Hepatocyte (in vitro differentiated cells): Measurements from ENCODE around the gene ADCY4.

Experiments
- EZH2 ChIP-seq: fragments of 200-600 bp; sonication (generic); IDR thresholded peaks from 2 replicates; pipeline ENCODE4 v1.6.1; 2016; ENCODE audit warnings: antibody characterized with exemption, mild to moderate bottlenecking, borderline replicate concordance
- EZH2phosphoT487 ChIP-seq: fragments of 200-600 bp; sonication (generic); IDR thresholded peaks from one replicate; pipeline ENCODE4 v1.6.1; 2018; ENCODE audit warnings: antibody characterized with exemption, mild to moderate bottlenecking, low read depth, moderate library complexity; ENCODE audit not compliant: unreplicated experiment, severe bottlenecking
- TF ChIP-seq, protein P1 (sequence below): fragments of 200-600 bp; sonication (generic); IDR thresholded peaks from 2 replicates; pipeline ENCODE4 v1.5.1; 2016; ENCODE audit warnings: antibody characterized with exemption, mild to moderate bottlenecking; ENCODE audit not compliant: poor library complexity

DNA sequence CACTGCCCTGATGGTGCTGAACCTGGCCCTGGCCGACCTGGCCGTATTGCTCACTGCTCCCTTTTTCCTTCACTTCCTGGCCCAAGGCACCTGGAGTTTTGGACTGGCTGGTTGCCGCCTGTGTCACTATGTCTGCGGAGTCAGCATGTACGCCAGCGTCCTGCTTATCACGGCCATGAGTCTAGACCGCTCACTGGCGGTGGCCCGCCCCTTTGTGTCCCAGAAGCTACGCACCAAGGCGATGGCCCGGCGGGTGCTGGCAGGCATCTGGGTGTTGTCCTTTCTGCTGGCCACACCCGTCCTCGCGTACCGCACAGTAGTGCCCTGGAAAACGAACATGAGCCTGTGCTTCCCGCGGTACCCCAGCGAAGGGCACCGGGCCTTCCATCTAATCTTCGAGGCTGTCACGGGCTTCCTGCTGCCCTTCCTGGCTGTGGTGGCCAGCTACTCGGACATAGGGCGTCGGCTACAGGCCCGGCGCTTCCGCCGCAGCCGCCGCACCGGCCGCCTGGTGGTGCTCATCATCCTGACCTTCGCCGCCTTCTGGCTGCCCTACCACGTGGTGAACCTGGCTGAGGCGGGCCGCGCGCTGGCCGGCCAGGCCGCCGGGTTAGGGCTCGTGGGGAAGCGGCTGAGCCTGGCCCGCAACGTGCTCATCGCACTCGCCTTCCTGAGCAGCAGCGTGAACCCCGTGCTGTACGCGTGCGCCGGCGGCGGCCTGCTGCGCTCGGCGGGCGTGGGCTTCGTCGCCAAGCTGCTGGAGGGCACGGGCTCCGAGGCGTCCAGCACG is 18.9 kb downstream of the ADCY4 start:
- TF ChIP-seq, protein P1, sequence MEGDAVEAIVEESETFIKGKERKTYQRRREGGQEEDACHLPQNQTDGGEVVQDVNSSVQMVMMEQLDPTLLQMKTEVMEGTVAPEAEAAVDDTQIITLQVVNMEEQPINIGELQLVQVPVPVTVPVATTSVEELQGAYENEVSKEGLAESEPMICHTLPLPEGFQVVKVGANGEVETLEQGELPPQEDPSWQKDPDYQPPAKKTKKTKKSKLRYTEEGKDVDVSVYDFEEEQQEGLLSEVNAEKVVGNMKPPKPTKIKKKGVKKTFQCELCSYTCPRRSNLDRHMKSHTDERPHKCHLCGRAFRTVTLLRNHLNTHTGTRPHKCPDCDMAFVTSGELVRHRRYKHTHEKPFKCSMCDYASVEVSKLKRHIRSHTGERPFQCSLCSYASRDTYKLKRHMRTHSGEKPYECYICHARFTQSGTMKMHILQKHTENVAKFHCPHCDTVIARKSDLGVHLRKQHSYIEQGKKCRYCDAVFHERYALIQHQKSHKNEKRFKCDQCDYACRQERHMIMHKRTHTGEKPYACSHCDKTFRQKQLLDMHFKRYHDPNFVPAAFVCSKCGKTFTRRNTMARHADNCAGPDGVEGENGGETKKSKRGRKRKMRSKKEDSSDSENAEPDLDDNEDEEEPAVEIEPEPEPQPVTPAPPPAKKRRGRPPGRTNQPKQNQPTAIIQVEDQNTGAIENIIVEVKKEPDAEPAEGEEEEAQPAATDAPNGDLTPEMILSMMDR: no peak
- no peak for TF ChIP-seq EZH2
- TF ChIP-seq EZH2phosphoT487: no peak
